ENCODE measurements around the gene IGF2BP3.

IGF2BP3 gene

GRCh38 chr7:23369695-23370404 lies 100.4 kb downstream of the IGF2BP3 start:
- peaks cover 16% of the 10 kb centered on the region for H3K36me3 ChIP-seq (ENCODE audit: low read depth)
- no peaks in the 10 kb centered on the region for H3K9me3 ChIP-seq (ENCODE audit: severe bottlenecking)
- H3K4me3 ChIP-seq (ENCODE audit: severe bottlenecking), result no peak overlapping the region
- TF ChIP-seq CTCF (IDR thresholded peaks at IDR 0.05; ENCODE audit: poor library complexity, severe bottlenecking), result no peak
- 0 out of 3 replicates have a peak, but pooled peaks have one; percentile 20 for ATAC-seq (ENCODE audit: low read depth)
- H3K4me1 ChIP-seq (ENCODE audit: insufficient read depth, poor library complexity, severe bottlenecking), result peaks cover 17% of the 10 kb centered on the region
- H3K27me3 ChIP-seq (ENCODE audit: insufficient read depth, poor library complexity, severe bottlenecking), result no peaks in the 10 kb centered on the region
- no peak for DNase-seq (ENCODE audit: low spot score)
- H3K27ac ChIP-seq (ENCODE audit: poor library complexity, severe bottlenecking), result no peak overlapping the region

- ATAC-seq (ENCODE audit: low read depth), result no peak
- peaks cover 10% of the 10 kb centered on the region for H3K4me1 ChIP-seq (ENCODE audit: insufficient read depth, poor library complexity, severe bottlenecking)
- H3K36me3 ChIP-seq (ENCODE audit: low read depth), result peaks cover 11% of the 10 kb centered on the region
- TF ChIP-seq CTCF (IDR thresholded peaks at IDR 0.05; ENCODE audit: poor library complexity, severe bottlenecking), result no peak
- H3K9me3 ChIP-seq (ENCODE audit: severe bottlenecking), result no peaks in the 10 kb centered on the region
- no peaks in the 10 kb centered on the region for H3K27me3 ChIP-seq (ENCODE audit: insufficient read depth, poor library complexity, severe bottlenecking)
- H3K4me3 ChIP-seq (ENCODE audit: severe bottlenecking), result no peak overlapping the region
- no peak overlapping the region for H3K27ac ChIP-seq (ENCODE audit: poor library complexity, severe bottlenecking)
- no peak for DNase-seq (ENCODE audit: low spot score)
These were observed 101.2 kb downstream of the IGF2BP3 start for GRCh38 chr7:23369100-23369499.

GRCh38 chr7:23358152-23358674 lies 112.1 kb downstream of the IGF2BP3 start:
- Histone ChIP-seq H3K4me3 (ENCODE audit: severe bottlenecking) (no peak overlapping the region), H3K36me3 (ENCODE audit: low read depth) (peaks cover 42% of the 10 kb centered on the region), H3K27ac (ENCODE audit: poor library complexity, severe bottlenecking) (peak overlapping the region; percentile 76), H3K9me3 (ENCODE audit: severe bottlenecking) (no peaks in the 10 kb centered on the region), H3K27me3 (ENCODE audit: insufficient read depth, poor library complexity, severe bottlenecking) (no peaks in the 10 kb centered on the region), H3K4me1 (ENCODE audit: insufficient read depth, poor library complexity, severe bottlenecking) (peaks cover 17% of the 10 kb centered on the region)
- ATAC-seq (ENCODE audit: low read depth) (no peak), DNase-seq (ENCODE audit: low spot score) (no peak)
- TF ChIP-seq CTCF (IDR thresholded peaks at IDR 0.05; ENCODE audit: poor library complexity, severe bottlenecking), result no peak

- Histone ChIP-seq H3K4me1 (ENCODE audit: insufficient read depth, poor library complexity, severe bottlenecking) (peaks cover 17% of the 10 kb centered on the region), H3K27me3 (ENCODE audit: insufficient read depth, poor library complexity, severe bottlenecking) (no peaks in the 10 kb centered on the region), H3K27ac (ENCODE audit: poor library complexity, severe bottlenecking) (peak overlapping the region; percentile 76), H3K4me3 (ENCODE audit: severe bottlenecking) (no peak overlapping the region), H3K9me3 (ENCODE audit: severe bottlenecking) (no peaks in the 10 kb centered on the region), H3K36me3 (ENCODE audit: low read depth) (peaks cover 34% of the 10 kb centered on the region)
- ATAC-seq (ENCODE audit: low read depth) (peak; percentile 92), DNase-seq (ENCODE audit: low spot score) (no peak)
- TF ChIP-seq CTCF (IDR thresholded peaks at IDR 0.05; ENCODE audit: poor library complexity, severe bottlenecking), result peak; percentile 78
These were observed 112.8 kb downstream of the IGF2BP3 start for GRCh38 chr7:23357190-23358093.
